IMR-90 (cell line): Measurements from ENCODE around the gene WEE1. TPM values are rescaled to one million over a fixed set of nuclear protein-coding genes. Genes with fewer than 3 reads are reported as not detected.

Experiments
- ATAC-seq: fragments of 200-7000 bp; cut with Tn5 transposase; 2 replicates; pipeline ENCODE4 v1.9.1; 2020; ENCODE audit warnings: low read depth, mild to moderate bottlenecking, moderate library complexity
- BruUV-seq: library from RNA; stranded (reverse); fragments of 400-500 nt; replicated peaks from 2 replicates; lab custom pipeline; 2021; lab: Mats Ljungman, UMichigan
- CTCF ChIA-PET: fragments of 300-600 bp; formaldehyde crosslinking; extraction: SDS; loops from one replicate; lab custom pipeline; 2021; ENCODE audit warnings: antibody characterized with exemption; lab: Yijun Ruan, JAX
- POLR2A ChIA-PET: fragments of 300-600 bp; sonication (Branson Sonifier 250); formaldehyde crosslinking; loops from one replicate; lab custom pipeline; 2022; ENCODE audit warnings: antibody characterized with exemption; ENCODE audit not compliant: unreplicated experiment; lab: Charles Lee
- DNase-seq: peaks from one replicate; pipeline ENCODE4 v3.0.0; 2013
- H2AFZ ChIP-seq: replicated peaks from 2 replicates; pipeline ENCODE3; 2013; ENCODE audit warnings: low read length, mild to moderate bottlenecking; ENCODE audit not compliant: poor library complexity
- H2AK5ac ChIP-seq: 2 replicates; pipeline ENCODE4 v1.6.1; 2013; ENCODE audit warnings: low read depth, low read length, inconsistent platforms
- H2AK9ac ChIP-seq: replicated peaks from 2 replicates; pipeline ENCODE3; 2013; ENCODE audit warnings: mild to moderate bottlenecking, low read depth, low read length, moderate library complexity; ENCODE audit not compliant: poor library complexity
- H2BK120ac ChIP-seq: 2 replicates; pipeline ENCODE4 v1.6.1; 2013; ENCODE audit warnings: low read depth, low read length, inconsistent platforms
- H2BK15ac ChIP-seq: 3 replicates; pipeline ENCODE4 v1.6.1; 2013; ENCODE audit warnings: low read depth, low read length, inconsistent platforms
- H2BK20ac ChIP-seq: 2 replicates; pipeline ENCODE4 v1.6.1; 2013; ENCODE audit warnings: low read depth, mild to moderate bottlenecking, inconsistent platforms, low read length, moderate library complexity
- H2BK5ac ChIP-seq: 2 replicates; pipeline ENCODE4 v1.6.1; 2013; ENCODE audit warnings: mild to moderate bottlenecking, low read depth, low read length, inconsistent platforms; ENCODE audit not compliant: poor library complexity, severe bottlenecking
- H3K14ac ChIP-seq: replicated peaks from 2 replicates; pipeline ENCODE4 v1.6.1; 2013; ENCODE audit warnings: low read depth, low read length, inconsistent platforms
- H3K18ac ChIP-seq: 2 replicates; pipeline ENCODE4 v1.6.1; 2013; ENCODE audit warnings: low read depth, low read length, control low read depth
- H3K23ac ChIP-seq: 2 replicates; pipeline ENCODE4 v1.6.1; 2013; ENCODE audit warnings: low read depth, low read length, inconsistent platforms
- H3K27ac ChIP-seq: 2 replicates; pipeline ENCODE4 v1.5.1; 2013; ENCODE audit warnings: mild to moderate bottlenecking, control low read depth, low read length; ENCODE audit not compliant: insufficient read depth
- H3K27me3 ChIP-seq: 2 replicates; pipeline ENCODE4 v1.6.1; 2013; ENCODE audit warnings: low read length; ENCODE audit not compliant: control insufficient read depth, insufficient read depth
- H3K36me3 ChIP-seq: 2 replicates; pipeline ENCODE4 v1.6.1; 2013; ENCODE audit warnings: low read length, mixed read lengths; ENCODE audit not compliant: control insufficient read depth, insufficient read depth
- H3K4ac ChIP-seq: 2 replicates; pipeline ENCODE4 v1.6.1; 2013; ENCODE audit warnings: low read depth, low read length, inconsistent platforms
- H3K4me1 ChIP-seq: 2 replicates; pipeline ENCODE4 v1.6.1; 2013; ENCODE audit warnings: low read length, mixed read lengths; ENCODE audit not compliant: control insufficient read depth, insufficient read depth
- H3K4me2 ChIP-seq: 2 replicates; pipeline ENCODE4 v1.6.1; 2013; ENCODE audit warnings: low read depth, mild to moderate bottlenecking, control low read depth, low read length, moderate library complexity
- H3K4me3 ChIP-seq: 2 replicates; pipeline ENCODE4 v1.5.1; 2013; ENCODE audit warnings: low read depth, mild to moderate bottlenecking, control low read depth, low read length, moderate library complexity; ENCODE audit not compliant: insufficient read depth
- H3K56ac ChIP-seq: 2 replicates; pipeline ENCODE4 v1.6.1; 2013; ENCODE audit warnings: low read length, inconsistent platforms; ENCODE audit not compliant: insufficient read depth; ENCODE audit errors: extremely low read depth
- H3K79me1 ChIP-seq, 2 experiments: 2 replicates each; pipeline ENCODE4 v1.6.1; 2013; ENCODE audit warnings: low read length in 2 of 2, inconsistent platforms in 1 of 2, low read depth in 1 of 2
- H3K9ac ChIP-seq: 2 replicates; pipeline ENCODE4 v1.6.1; 2013; ENCODE audit warnings: low read depth, low read length, control low read depth
- H3K9me1 ChIP-seq: 2 replicates; pipeline ENCODE4 v1.6.1; 2013; ENCODE audit warnings: low read length, inconsistent platforms; ENCODE audit not compliant: insufficient read depth
- H3K9me3 ChIP-seq: 2 replicates; pipeline ENCODE4 v1.6.1; 2013; ENCODE audit warnings: low read length; ENCODE audit not compliant: control insufficient read depth, insufficient read depth
- H4K20me1 ChIP-seq: 2 replicates; pipeline ENCODE4 v1.6.1; 2013; ENCODE audit warnings: low read length, inconsistent platforms; ENCODE audit not compliant: insufficient read depth
- H4K5ac ChIP-seq: 2 replicates; pipeline ENCODE4 v1.6.1; 2013; ENCODE audit warnings: mild to moderate bottlenecking, low read depth, low read length, control low read depth
- H4K8ac ChIP-seq, 2 experiments: 2 replicates each; pipeline ENCODE4 v1.6.1; 2013; ENCODE audit warnings: low read depth in 2 of 2, low read length in 2 of 2, control low read depth in 1 of 2, inconsistent platforms in 1 of 2
- H4K91ac ChIP-seq: 2 replicates; pipeline ENCODE4 v1.6.1; 2013; ENCODE audit warnings: low read depth, low read length, inconsistent platforms; ENCODE audit not compliant: insufficient read depth
- CEBPB ChIP-seq: IDR thresholded peaks from 2 replicates; pipeline ENCODE4 v1.6.1; 2012; ENCODE audit warnings: low read depth, low read length, improper control_type of control experiment
- CHD1 ChIP-seq: IDR thresholded peaks from 2 replicates; pipeline ENCODE4 v1.6.1; 2012; ENCODE audit warnings: low read depth, low read length, improper control_type of control experiment
- FOS ChIP-seq: fragments of 150-350 bp; IDR thresholded peaks from 2 replicates; pipeline ENCODE4 v1.6.1; 2016; ENCODE audit warnings: low read depth, low read length
- MAFK ChIP-seq: IDR thresholded peaks from 2 replicates; pipeline ENCODE4 v1.6.1; 2012; ENCODE audit warnings: low read depth, low read length, improper control_type of control experiment
- MAZ ChIP-seq: IDR thresholded peaks from 2 replicates; pipeline ENCODE4 v1.6.1; 2012; ENCODE audit warnings: low read depth, mild to moderate bottlenecking, low read length, improper control_type of control experiment, moderate library complexity, borderline replicate concordance
- MXI1 ChIP-seq: IDR thresholded peaks from 2 replicates; pipeline ENCODE4 v1.6.1; 2012; ENCODE audit warnings: low read depth, mild to moderate bottlenecking, low read length, moderate library complexity, borderline replicate concordance
- NFE2L2 ChIP-seq: fragments of 150-350 bp; IDR thresholded peaks from 2 replicates; pipeline ENCODE4 v1.6.1; 2016; ENCODE audit warnings: low read depth, mild to moderate bottlenecking, low read length
- POLR2A ChIP-seq: IDR thresholded peaks from 2 replicates; pipeline ENCODE4 v1.6.1; 2012; ENCODE audit warnings: mild to moderate bottlenecking, low read depth, low read length
- RAD21 ChIP-seq: IDR thresholded peaks from 2 replicates; pipeline ENCODE4 v1.6.1; 2012; ENCODE audit warnings: low read length, improper control_type of control experiment
- RCOR1 ChIP-seq: IDR thresholded peaks from 2 replicates; pipeline ENCODE4 v1.6.1; 2012; ENCODE audit warnings: mild to moderate bottlenecking, low read length, improper control_type of control experiment; ENCODE audit not compliant: insufficient replicate concordance
- RFX5 ChIP-seq: IDR thresholded peaks from 2 replicates; pipeline ENCODE4 v1.8.0; 2012; ENCODE audit warnings: low read depth, mild to moderate bottlenecking, low read length, moderate library complexity
- SMC3 ChIP-seq: fragments of 150-350 bp; IDR thresholded peaks from 2 replicates; pipeline ENCODE4 v1.6.1; 2016; ENCODE audit warnings: low read depth, mild to moderate bottlenecking, antibody characterized with exemption, low read length, moderate library complexity
- WGBS, 2 experiments: methylation state at CpG; one replicate each; pipeline versions ENCODE4 v1.1.5 to v1.1.7; 2013; ENCODE audit warnings: missing lambda C conversion rate in 2 of 2; ENCODE audit not compliant: insufficient read length in 1 of 2; ENCODE audit errors: extremely low coverage in 2 of 2; 5-methylcytosine and 5-hydroxymethylcytosine counted together
- dilution Hi-C: fragments of 300-500 bp; cut with HindIII; formaldehyde crosslinking; loops from one replicate; pipeline ENCODE4 v1.14.3; 2018; ENCODE audit warnings: low sequenced_read_pairs; ENCODE audit not compliant: unreplicated experiment
- in situ Hi-C: fragments of 300-500 bp; cut with MboI; formaldehyde crosslinking; loops from 3 replicates; pipeline ENCODE4 v1.14.3; 2019; ENCODE audit warnings: low sequenced_read_pairs, inconsistent platforms, mixed read lengths
- intact Hi-C: fragments of 100-400 bp; cut with micrococcal nuclease; formaldehyde crosslinking; loops from 2 replicates; pipeline ENCODE4 v1.10.0; 2022
- polyA plus RNA-seq, 3 experiments: library from polyadenylated mRNA; depleted of rRNA; stranded (reverse); fragments of >200 nt; gene quantifications; 2 replicates each; pipeline ENCODE4 v1.2.3, GENCODE V29; 2012; ENCODE audit warnings: low replicate concordance in 1 of 3
- total RNA-seq: library from RNA; depleted of rRNA; stranded (reverse); fragments of >200 nt; gene quantifications from 2 replicates; pipeline ENCODE4 v1.2.3, GENCODE V29; 2012
- TF ChIP-seq, protein P1 (sequence below): fragments of 150-350 bp; IDR thresholded peaks from 2 replicates; pipeline ENCODE4 v1.6.1; 2017; ENCODE audit warnings: mild to moderate bottlenecking, antibody characterized with exemption, low read length, low read depth
- TF ChIP-seq, protein P2 (sequence below): conservative IDR thresholded peaks from 2 replicates; pipeline ENCODE4 v1.5.1; 2012; ENCODE audit warnings: mild to moderate bottlenecking, low read depth, low read length, improper control_type of control experiment

Gene WEE1
- total and polyA plus RNA-seq, 2 of the 4 experiments (the other 2 are of a cell fraction) = 26.5 to 29.2 TPM

DNA sequence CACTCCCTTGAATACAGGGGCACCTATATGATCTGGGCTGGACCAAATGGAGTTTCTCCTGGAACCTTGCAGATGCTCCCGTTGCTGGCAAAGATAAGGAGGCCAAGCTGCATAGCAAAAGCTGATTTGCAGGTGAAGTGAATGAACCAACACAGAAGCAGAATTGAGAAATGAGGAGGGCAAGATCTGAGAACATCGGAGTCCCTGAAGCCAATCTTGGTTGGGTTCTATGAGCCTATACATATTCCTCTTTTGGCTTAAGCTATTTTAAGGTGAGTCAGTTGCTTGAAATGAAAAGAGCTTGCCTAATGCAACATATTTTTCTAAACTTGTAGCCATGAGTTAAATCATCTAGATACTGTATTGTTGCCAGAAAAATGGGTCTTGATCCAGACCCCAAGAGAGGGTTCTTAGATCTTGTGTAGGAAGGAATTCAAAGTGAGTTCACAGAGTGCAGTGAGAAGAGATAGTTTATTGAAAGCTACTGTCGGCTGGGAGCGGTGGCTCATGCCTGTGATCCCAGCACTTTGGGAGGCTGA is 23.5 kb downstream of the WEE1 start:
- Histone ChIP-seq H3K36me3 (no peaks in the 10 kb centered on the region), H2BK120ac (no peak overlapping the region), H3K14ac (0 out of 2 replicates have a peak overlapping the region, but pooled peaks have one; percentile 9), H3K56ac (no peak overlapping the region), H3K9ac (no peak overlapping the region), H4K8ac (no peak overlapping the region), H3K9me1 (peaks cover 18% of the 10 kb centered on the region), H3K4me2 (no peak overlapping the region), H2BK5ac (no peak overlapping the region), H2AFZ (no peak overlapping the region), H2BK20ac (no peak overlapping the region; the same call in 1 of the 2 replicates), H2BK15ac (no peak overlapping the region), H3K27ac (no peak overlapping the region), H4K5ac (no peak overlapping the region), H3K9me3 (no peaks in the 10 kb centered on the region), H3K4me1 (peaks cover 14% of the 10 kb centered on the region), H4K20me1 (no peaks in the 10 kb centered on the region), H3K4ac (no peak overlapping the region), H3K79me1 (no peaks in the 10 kb centered on the region; a peak in 1 of 4 replicates), H4K91ac (no peak overlapping the region), H2AK5ac (no peak overlapping the region), H3K27me3 (no peaks in the 10 kb centered on the region), H2AK9ac (no peak overlapping the region), H3K4me3 (no peak overlapping the region), H3K18ac (no peak overlapping the region), H3K23ac (no peak overlapping the region)
- in situ Hi-C loops = no loop called here
- ChIA-PET CTCF (no interaction called here), POLR2A (no interaction called here)
- WGBS, 2 experiments = no CpG with 5 or more reads among the region's 4 CpGs
- ATAC-seq = peak; percentile 5; the same call in 1 of the 2 replicates
- intact Hi-C loops = no loop called here
- TF ChIP-seq CHD1 (no peak), POLR2A (no peak), FOS (no peak), MXI1 (no peak), MAFK (no peak), RCOR1 (no peak), CEBPB (no peak), NFE2L2 (no peak), SMC3 (no peak), RAD21 (no peak), MAZ (no peak), RFX5 (no peak)
- TF ChIP-seq, protein P1, sequence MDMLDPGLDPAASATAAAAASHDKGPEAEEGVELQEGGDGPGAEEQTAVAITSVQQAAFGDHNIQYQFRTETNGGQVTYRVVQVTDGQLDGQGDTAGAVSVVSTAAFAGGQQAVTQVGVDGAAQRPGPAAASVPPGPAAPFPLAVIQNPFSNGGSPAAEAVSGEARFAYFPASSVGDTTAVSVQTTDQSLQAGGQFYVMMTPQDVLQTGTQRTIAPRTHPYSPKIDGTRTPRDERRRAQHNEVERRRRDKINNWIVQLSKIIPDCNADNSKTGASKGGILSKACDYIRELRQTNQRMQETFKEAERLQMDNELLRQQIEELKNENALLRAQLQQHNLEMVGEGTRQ = no peak
- TF ChIP-seq, protein P2, sequence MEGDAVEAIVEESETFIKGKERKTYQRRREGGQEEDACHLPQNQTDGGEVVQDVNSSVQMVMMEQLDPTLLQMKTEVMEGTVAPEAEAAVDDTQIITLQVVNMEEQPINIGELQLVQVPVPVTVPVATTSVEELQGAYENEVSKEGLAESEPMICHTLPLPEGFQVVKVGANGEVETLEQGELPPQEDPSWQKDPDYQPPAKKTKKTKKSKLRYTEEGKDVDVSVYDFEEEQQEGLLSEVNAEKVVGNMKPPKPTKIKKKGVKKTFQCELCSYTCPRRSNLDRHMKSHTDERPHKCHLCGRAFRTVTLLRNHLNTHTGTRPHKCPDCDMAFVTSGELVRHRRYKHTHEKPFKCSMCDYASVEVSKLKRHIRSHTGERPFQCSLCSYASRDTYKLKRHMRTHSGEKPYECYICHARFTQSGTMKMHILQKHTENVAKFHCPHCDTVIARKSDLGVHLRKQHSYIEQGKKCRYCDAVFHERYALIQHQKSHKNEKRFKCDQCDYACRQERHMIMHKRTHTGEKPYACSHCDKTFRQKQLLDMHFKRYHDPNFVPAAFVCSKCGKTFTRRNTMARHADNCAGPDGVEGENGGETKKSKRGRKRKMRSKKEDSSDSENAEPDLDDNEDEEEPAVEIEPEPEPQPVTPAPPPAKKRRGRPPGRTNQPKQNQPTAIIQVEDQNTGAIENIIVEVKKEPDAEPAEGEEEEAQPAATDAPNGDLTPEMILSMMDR = no peak
- peak; percentile 40 for DNase-seq
- dilution Hi-C loops = no loop called here
- BruUV-seq = no TSS peak
